NOMO-1 treated with dmso at 0.1 percent for 144 hours (cell line): ENCODE results near the gene NCKIPSD.

Experiments
- DNase-seq: peaks from one replicate; lab custom pipeline; 2025; ENCODE audit not compliant: unreplicated experiment; lab: John Stamatoyannopoulos, UW

The NCKIPSD gene

DNA sequence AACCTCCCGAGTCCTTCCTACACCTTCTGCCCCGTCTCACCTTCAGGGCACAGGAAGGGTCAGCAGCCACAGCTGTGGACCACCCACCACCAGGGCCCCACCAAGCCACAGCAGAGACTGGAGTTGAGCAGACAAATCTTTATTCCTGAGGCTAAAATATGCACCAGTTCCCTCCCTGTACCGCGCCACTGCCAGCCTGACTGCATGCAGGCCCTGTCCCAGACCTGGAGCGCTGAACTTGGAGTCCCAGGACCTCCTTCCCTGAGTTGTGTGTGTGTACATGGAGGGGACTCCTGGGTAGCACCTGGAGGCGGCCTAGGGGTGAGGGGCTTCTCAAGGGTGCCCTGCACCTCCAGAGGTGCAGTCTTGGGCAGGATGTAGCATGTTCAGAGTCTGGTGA is 60.1 kb downstream of the NCKIPSD start:
- DNase-seq, result no peak

- no peak for DNase-seq
Measured at GRCh38 chr3:48624767-48625166, 60.9 kb downstream of the NCKIPSD start.

- no peak for DNase-seq
Measured at GRCh38 chr3:48623851-48624547, 61.7 kb downstream of the NCKIPSD start.
